ENCODE measurements around the gene IL22. TPM values are rescaled to one million over a fixed set of nuclear protein-coding genes. Genes with fewer than 3 reads are reported as not detected.
A peak's percentile ranks its signal among the peaks of the same experiment; 100 is the strongest.

The IL22 gene, protein sequence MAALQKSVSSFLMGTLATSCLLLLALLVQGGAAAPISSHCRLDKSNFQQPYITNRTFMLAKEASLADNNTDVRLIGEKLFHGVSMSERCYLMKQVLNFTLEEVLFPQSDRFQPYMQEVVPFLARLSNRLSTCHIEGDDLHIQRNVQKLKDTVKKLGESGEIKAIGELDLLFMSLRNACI
- not detected in 2 replicates for total RNA-seq (2014; rRNA removed; shearing (Covaris generic))

DNA sequence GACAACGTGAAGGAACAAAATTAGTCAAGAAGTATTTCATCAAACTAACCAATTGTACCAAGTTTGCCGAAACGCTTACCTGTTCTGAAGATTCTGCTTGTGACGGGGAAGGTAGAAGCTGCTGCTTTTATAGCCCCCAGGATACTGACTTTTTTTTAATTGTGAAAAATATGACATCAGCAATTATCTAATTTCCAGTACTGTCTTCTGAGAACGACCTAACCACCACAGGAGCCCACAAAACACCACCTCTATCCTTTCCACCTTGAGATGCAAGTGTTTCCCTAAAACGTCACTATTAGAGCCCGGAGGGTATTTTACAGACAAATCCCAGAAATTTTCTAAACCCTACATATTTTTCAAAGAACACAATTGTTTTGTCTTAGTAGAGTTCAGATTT is at the start of gene IL22:
Gene IL22 (minus strand): TSS at position 101 of the 400 bp plus-strand sequence. CDS start 156 bp downstream, outside the sequence.
- DNase-seq (ENCODE audit: low read depth) = no peak

DNA sequence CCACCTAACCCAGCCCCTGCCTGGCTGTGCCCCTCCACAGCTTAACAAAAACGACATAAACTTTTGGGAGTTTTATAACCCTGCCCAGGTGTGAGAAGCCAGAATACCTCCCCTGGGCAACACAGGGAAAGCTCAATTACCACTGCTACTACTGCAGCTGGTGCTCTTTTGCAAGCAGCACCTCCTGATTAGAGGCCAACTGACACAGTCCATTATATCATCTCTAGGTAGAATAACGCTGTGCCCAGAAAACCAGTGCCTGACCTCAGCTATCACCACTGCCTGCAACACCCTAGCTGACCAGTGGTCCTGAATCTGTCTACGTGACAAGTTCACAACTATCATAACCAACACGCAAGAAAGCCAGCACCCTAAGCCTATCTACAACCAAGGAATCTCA is 44.5 kb upstream of the IL22 start:
- DNase-seq (ENCODE audit: low read depth) = no peak

DNA sequence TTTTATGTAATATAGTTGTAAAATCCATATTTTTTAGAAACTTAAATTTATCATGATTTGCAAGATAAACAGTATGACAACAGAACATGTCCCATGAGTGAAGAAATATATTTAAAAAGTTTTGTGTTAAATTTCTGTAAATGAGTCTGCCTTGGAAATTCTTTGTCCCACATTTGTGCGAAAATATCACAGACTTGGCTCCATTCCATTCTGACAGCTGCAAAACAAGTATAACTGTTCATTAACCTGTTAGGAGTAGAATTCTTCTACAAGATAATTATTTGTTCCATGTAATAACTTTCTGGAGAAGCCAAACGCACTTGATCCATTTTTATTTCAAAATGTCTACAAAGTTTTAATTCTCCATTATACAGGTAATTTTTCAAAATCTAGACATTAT is 40.8 kb upstream of the IL22 start:
- DNase-seq (ENCODE audit: low read depth) = no peak

DNA sequence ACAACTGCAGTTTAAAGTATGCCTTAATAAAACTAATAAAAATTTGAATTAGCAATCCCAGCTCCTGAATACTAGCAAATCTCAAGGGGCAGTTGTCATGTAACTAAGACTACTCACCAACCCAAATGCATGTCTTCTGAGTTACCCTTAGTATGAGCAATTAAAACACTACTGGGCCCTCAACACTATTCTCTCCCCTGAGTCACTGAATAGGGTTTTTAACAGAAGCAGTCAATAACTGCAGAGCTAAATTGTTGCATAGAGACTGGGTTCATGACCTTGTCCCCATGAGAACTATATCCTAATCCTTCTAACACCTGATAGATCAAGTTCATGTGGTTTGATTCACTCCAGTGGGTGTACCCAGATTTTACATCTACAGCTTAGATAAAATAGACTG is 39.9 kb upstream of the IL22 start:
- DNase-seq (ENCODE audit: low read depth) = no peak

DNA sequence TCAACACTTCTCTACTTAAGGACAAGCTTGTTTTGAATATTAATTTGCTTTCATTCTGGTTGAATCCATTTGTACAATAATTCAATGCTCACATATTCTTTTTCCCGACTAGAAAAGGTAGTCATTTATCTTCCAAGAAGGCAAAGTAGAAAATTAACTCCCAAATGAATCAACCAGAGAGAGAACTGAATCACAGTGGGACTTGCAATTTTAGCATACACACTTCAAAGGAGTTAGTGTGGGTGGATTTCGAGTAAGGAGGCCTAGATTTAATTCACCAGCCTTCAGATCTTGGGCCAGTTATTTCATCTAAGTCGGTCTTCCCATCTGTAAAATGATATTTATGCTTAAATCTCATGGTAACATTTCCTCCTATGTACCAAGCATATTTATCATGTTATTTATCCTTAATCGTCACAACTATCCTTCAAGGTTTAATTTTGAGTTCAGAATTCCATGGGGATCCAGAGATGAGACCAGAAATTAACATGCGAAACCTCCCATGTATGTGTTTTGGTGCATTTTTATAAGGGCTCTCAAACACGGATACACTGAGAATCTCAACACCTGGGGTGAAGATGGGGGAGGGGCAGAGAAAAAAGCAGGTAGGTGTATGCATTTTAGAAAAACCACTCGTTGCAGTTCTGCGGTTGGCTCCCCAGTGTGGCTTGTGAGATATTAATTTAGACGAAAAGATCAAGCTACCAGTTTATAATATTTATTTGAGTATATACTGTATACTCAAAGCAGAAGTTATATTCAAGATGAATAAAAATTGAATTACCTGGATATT is 38.9 kb upstream of the IL22 start:
- DNase-seq (ENCODE audit: low read depth) = no peak

DNA sequence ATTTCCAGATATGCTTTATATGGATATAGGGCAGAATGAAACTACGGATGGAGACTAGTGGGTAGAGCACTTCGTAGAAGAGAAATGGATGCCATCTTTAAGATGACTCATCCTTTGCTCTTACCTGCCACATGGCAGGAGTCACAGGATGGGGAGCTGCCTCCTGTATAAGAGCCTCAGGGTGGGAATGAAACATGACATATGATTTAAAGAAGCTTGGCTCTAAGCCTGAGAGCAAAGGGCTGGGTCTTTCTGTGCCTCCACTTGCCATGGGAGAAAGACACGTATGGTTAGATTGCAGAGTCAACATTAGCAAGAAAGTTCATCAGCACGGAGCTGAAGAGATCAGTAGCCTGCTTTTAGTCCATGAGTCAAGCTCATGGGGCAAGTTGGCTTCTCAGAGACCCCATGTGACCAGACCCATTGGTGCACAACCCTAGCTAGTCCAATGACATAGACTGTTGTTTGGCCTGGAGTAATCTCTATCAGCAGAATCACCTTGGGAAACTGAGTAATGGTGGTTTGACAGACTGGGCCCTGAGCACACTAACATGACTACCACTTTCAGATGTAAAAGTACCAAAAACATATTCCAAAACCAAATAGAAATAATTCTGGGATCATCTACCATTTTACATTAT is 38.1 kb upstream of the IL22 start:
- DNase-seq (ENCODE audit: low read depth) = no peak

DNA sequence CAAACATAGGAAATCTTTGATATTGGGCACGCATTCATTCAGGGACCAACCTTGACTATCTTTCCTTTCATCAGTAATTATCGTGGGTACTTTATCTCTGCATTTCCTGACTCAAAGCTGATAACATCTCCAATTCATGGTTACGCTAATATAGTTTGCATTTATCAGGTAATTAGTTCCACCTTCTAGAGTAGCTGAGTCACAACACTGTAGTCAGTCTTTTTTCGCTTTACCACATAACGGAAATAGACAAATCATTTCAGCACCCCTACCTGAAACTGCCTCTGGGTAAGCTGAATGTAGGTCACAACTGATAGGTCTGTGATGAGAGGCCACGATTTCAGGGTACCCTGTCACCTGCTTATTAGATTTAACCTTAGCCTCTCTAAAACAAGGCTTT is 36.7 kb upstream of the IL22 start:
- peak; percentile 56 for DNase-seq (ENCODE audit: low read depth)

DNA sequence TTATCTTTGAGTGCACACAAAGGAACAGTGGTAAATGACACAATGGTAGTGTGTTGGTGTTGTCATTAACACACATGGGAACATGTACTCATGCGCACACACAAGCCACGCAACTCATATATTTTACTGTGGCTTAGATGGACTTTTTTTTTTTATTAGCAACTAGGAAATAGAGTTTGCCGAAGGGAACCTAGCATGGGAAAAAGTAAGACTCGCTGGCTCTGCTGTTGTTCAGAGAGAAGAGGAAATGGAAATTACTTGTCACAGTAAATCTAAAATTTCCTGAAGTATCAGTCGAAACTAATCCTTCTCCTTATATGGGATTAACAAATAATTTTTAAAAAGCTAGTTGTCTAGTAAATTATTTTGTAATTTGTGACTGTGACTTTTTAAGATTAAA is 33.7 kb upstream of the IL22 start:
- no peak for DNase-seq (ENCODE audit: low read depth)

DNA sequence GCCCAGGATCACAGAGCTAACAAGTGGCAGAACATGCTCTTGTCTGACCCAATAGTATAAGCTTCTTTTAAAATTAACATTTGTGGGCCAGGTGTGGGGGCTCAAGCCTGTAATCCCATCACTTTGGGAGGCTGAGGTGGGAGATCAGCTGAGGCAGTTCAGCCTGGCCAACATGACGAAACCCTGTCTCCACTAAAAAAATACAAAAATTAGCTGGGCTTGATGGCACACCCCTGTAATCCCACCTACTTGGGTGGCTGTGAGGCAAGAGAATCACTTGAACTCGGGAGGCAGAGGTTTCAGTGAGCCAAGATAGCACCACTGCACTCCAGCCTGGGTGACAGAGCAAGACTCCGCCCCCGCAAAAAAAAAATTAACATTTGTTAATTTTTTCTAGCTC is 33.0 kb upstream of the IL22 start:
- DNase-seq (ENCODE audit: low read depth) = no peak

DNA sequence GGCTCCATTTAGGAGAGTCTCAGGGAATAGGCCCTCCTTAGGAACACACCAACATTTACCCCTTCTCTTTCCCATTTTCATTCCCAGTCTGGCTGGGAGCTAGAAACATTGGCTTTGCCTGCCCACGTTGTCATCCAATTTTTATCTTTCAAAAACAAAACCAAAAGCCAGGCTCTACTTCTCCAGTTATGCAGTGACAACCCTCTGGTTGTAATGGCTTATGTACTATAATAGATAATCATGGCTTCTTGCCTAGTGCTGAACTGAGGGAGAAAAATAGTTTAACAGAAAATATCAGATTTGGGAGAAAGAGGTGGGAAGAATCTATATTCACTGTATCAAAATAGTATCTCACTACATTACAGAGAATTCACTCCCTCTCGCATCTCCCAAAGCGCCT is 32.1 kb upstream of the IL22 start:
- no peak for DNase-seq (ENCODE audit: low read depth)

DNA sequence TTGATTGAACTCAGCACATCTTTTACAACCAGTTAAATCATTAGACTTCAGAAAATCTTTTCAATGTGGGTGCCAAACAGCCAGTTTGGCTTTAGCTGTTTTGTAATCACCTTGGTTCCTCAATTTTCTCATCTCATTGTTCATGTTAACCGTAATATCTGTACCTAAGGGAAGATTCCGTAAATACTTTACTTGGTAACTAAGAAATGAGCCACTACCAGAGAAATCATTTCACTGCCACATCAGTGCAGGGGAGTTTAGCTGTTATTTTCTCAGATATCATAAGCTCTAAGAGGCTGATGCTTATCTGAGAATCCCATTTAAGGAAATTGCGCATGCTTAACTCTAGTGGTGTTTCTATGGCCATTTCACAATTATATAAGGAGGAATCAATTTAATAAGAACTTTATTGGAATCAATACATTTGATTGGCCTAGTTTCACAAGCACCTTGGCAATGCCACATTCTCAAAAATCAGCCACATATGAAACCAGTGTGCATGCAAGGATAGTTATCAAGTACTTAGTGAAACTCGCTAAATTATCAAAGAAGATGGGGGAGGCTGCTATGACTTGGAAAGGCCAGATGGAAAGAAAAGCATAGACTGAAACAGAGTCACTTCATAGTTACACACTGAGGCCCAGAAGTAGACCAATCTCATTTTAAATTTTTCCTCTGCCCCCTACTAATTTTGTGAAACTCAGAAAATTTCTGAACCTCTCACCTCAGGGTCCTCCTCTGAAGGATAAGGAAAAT is 28.1 kb upstream of the IL22 start:
- no peak for DNase-seq (ENCODE audit: low read depth)

DNA sequence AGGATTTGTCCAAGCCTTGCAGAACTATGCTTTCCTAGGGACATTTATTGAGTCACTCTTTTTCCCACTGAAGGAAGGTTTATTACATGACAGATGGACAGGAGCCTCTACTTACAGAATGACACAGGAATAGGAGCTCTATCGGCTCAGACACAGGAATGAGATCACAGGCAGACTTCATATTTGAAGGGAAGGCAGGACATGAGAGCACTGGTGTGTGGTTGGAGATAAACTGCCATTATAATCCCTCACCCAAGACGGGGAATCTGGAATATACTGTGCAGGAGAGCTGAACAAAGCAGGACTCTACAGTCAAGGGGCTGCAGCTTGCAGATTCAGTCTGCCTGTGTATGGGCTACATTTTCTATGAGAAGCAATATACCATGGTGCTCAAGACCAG is 26.8 kb upstream of the IL22 start:
- no peak for DNase-seq (ENCODE audit: low read depth)

DNA sequence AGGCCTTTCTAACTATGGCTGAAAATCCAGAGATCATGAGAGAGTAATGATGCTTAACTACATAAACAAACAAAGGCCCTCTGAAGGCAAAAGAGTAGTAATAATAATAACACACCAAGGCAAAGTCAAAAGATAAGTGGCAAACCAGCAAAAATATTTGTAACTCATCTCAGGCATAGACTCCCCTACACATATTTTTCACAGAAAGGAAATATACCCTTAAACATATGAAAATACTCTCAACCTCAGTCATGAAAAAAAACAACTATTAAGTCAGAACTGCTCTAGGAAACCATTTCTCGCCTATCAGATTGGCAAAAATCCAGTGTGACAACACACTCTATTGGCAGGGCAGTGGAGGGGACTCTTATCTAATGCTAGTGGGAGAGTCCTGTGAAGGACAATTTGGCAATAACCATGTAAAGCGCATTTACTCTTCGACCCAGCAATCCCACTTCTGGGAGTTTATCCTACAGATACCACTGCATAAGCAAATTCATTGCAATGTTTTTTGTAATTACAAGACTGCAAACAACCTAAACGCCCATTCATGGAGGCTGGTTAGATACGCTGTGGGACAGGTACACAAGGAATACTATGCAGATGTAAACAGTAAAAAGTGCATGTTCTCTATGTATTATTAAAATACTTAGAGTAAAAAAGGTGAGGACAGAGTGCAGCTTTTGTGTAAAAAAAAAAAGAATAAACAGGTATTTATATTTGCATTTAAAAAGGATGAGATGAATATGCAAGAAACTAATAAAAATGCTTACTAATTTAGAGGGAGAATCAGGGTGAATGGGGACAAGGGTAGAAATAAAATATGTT is 26.0 kb upstream of the IL22 start:
- peak; percentile 64 for DNase-seq (ENCODE audit: low read depth)

DNA sequence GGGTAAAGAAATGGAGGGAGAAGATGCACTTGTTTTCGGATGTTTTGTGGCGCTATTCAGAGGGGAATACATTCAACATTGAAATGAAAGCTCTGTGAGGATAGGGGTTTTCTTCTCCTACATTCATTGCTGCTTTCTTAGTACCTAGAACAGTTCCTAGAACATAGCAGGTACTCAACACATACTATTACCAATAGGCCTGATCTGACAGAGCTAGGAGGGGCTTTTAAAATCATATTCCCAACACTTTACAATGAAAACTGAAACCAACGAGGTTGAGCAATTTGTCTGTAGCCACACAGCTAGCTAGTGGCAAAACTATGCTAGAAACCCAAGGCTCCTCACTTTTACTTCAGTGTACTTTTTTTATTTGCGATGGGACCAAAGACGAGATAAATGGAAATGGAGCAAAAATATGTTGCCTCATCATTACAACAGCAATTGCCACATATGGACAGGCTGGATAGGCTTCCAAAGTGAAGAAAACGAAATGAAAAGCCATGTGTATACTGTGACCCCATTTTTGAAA is 23.1 kb upstream of the IL22 start:
- DNase-seq (ENCODE audit: low read depth) = no peak

DNA sequence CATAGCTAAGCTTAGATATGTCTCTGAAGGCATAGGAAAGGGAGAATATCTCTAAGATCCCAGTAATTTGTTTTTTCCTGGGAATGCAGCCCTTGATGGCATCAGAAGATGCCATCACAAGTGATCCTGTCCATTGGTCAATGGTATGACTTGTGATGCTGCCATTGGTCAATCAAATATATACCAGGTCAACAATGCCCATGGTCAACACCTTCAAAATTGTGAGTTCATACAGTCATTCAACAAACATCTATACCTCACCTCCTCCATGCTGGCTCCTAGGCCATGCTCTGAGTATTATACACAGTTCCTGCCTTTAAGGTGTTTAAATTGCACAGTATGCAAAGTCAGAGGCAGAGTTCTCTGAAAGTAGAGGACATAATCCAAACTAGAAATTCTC is 19.3 kb upstream of the IL22 start:
- no peak for DNase-seq (ENCODE audit: low read depth)

DNA sequence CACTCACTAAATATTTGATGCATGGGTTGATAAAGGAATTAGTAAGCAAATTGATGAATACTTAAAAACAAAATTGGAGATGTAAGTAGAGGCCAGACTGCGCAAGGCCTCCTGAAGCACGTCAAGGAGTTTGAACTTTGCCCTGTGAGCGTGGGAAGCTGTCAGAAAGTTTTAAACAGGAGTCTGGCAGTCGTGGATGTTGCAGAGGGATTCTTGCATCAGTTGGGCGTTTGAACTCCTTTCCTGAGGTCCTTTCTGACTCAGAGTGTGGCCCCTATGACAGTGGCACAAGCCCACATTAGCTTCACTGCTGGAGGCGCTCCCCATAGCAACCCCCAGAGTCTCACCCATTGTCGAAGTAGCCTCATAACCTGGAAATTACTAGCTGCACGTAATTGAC is 17.9 kb upstream of the IL22 start:
- DNase-seq (ENCODE audit: low read depth) = no peak

DNA sequence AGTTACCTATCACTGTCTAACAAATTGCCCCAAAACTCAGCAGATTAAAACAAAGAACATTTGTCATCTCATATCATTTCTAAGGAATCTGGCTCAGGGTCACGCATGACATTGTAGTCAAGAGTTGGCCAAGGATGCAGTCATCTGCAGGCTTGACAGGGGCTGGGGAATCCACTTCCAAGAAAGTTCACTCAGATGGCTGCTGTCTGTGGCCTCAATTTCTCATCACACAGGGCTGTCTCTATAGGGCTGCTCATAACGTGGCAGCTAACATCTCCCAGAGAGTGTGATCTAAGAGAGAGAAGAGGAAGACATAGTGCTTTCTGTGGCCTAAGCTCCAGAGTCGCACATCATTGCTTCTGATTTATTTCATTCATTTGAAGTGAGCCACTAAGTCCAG is 17.0 kb upstream of the IL22 start:
- DNase-seq (ENCODE audit: low read depth) = no peak

DNA sequence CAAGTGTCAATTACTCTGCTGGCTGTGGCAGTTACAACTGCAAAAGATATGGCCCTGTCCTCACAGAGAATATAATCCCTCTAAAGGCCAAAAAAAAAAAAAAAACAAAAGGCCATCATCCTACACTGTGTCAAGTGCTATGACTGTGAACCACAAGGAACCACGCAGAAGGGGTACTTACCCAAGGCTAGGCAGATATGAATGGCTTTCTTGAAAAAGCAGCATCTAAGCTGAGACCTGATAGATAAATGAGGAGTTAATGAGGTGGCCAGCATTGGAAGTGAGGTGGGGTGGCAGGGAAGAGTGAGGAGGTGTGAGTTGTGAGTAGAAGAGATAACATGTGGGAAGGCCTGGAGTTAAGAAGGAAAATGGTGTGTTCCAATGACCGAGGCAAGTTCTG is 16.4 kb upstream of the IL22 start:
- DNase-seq (ENCODE audit: low read depth) = no peak

DNA sequence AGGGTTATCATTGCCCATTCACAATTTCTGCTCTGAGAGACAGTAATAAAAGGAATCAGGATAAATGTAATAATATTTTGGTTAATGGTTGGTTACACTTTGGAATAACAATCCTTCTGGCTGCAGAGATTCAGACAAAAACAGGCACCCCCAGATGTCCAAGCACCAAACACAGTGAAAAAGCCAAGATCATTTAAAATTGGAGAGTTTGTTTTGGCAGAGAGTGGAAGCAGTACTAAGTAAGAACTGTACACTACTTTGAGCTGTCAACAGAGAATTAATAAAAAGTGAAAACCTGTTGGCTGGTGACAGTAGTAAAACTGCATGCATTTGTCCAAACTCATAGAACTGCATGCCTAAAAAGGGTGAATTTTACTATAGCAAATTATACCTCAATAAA is 15.6 kb upstream of the IL22 start:
- no peak for DNase-seq (ENCODE audit: low read depth)

DNA sequence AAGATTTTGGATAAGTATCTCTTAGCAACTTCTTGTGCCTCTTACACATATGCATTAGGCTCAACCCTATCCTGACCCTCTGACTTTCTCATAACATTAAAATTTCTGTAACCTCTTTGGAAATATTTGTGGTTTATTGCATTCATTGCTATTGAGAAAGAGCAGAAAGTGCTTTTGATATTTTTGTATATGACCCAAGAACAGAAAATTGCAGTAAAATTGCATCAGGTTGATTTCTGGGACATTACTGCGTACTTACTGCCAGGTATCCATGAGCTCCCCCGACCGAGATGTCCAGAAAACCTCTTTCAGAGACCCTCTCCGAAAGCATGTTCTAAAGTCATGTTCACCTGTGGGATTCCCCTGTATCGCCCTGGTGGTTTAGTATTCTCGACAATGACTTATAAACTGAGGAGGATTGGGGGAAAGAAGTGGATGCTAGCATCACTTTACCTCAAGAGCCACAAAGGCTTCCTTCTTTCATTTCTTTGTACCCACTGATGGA is 14.5 kb upstream of the IL22 start:
- DNase-seq (ENCODE audit: low read depth) = no peak

DNA sequence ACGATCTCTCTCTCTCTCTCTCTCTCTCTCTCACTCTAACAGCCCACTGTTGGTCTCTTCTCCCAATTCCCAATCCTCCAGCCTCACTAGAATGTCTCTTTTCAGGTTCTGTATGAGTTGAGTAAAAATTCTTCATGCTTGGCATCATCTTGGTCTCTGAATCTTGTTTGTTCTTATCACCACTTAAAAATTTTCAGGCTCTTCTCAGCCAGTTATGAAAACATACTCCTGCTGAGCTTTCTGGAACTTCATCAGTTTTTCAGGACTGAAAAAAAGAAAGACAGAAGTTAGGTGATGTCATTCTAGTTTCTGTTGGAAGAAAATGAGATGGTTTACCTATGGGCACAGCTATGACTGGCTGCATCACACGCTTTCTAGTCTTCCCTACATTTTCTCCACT is 11.5 kb upstream of the IL22 start:
- DNase-seq (ENCODE audit: low read depth) = no peak
